SK-N-MC (cell line): ENCODE results near the gene PSMD9.

Experiments
- EZH2 ChIP-seq: fragments of 200-600 bp; sonication (generic); IDR thresholded peaks from one replicate; pipeline ENCODE4 v1.6.1; 2017; ENCODE audit warnings: antibody characterized with exemption
- FOXP2 ChIP-seq: optimal IDR thresholded peaks from 2 replicates; pipeline ENCODE3; 2011; ENCODE audit warnings: mild to moderate bottlenecking, moderate library complexity; ENCODE audit not compliant: insufficient read depth; ENCODE audit errors: extremely low read length, control extremely low read depth
- POLR2AphosphoS5 ChIP-seq: IDR thresholded peaks from 2 replicates; pipeline ENCODE4 v1.6.1; 2012; ENCODE audit warnings: mild to moderate bottlenecking, low read depth, low read length, borderline replicate concordance

- no peak for TF ChIP-seq EZH2
- TF ChIP-seq POLR2AphosphoS5 = no peak
- no peak for TF ChIP-seq FOXP2
These were observed 17.1 kb upstream of the PSMD9 start for GRCh38 chr12:121871467-121871866.
